DOHH2 (cell line): ENCODE data around the gene MB21D2.

ENCODE experiments used
- H3F3A ChIP-seq: fragments of 200-600 bp; sonication (generic), shearing (Covaris generic); 2 replicates; pipeline ENCODE4 v1.6.0; 2016; ENCODE audit warnings: antibody characterized with exemption, mild to moderate bottlenecking; ENCODE audit not compliant: control insufficient read depth, insufficient read depth
- H3K27ac ChIP-seq: fragments of 200-600 bp; sonication (generic); 2 replicates; pipeline ENCODE4 v1.5.1; 2014; ENCODE audit warnings: low read depth, mild to moderate bottlenecking, low read length, moderate library complexity
- H3K27me3 ChIP-seq: fragments of 200-600 bp; sonication (generic); 2 replicates; pipeline ENCODE4 v1.6.1; 2014; ENCODE audit warnings: mild to moderate bottlenecking, low read length, mixed read lengths; ENCODE audit not compliant: control insufficient read depth
- H3K36me3 ChIP-seq: fragments of 200-600 bp; sonication (generic); 2 replicates; pipeline ENCODE4 v1.6.1; 2014; ENCODE audit warnings: mild to moderate bottlenecking, low read length, moderate library complexity, mixed read lengths; ENCODE audit not compliant: control insufficient read depth
- H3K4me1 ChIP-seq: fragments of 200-600 bp; sonication (generic); 2 replicates; pipeline ENCODE4 v1.6.1; 2014; ENCODE audit warnings: mild to moderate bottlenecking, low read length, mixed read lengths; ENCODE audit not compliant: control insufficient read depth
- H3K4me2 ChIP-seq: fragments of 200-600 bp; sonication (generic); 2 replicates; pipeline ENCODE4 v1.6.0; 2014; ENCODE audit warnings: mild to moderate bottlenecking, low read length, moderate library complexity
- H3K4me3 ChIP-seq: fragments of 200-600 bp; sonication (generic); 2 replicates; pipeline ENCODE4 v1.5.1; 2014; ENCODE audit warnings: mild to moderate bottlenecking, low read length, mixed read lengths
- H3K79me2 ChIP-seq: fragments of 200-600 bp; sonication (generic); 2 replicates; pipeline ENCODE4 v1.6.1; 2014; ENCODE audit warnings: mild to moderate bottlenecking, low read length, mixed read lengths; ENCODE audit not compliant: control insufficient read depth
- H3K9me2 ChIP-seq: fragments of 200-600 bp; sonication (generic); replicated peaks from 2 replicates; pipeline ENCODE4 v1.6.1; 2014; ENCODE audit warnings: mild to moderate bottlenecking, low read length, mixed read lengths; ENCODE audit not compliant: control insufficient read depth
- H3K9me3 ChIP-seq: fragments of 200-600 bp; sonication (generic); 2 replicates; pipeline ENCODE4 v1.6.1; 2014; ENCODE audit warnings: antibody characterized with exemption, low read length, mixed read lengths; ENCODE audit not compliant: control insufficient read depth, insufficient read depth
- H4K20me1 ChIP-seq: fragments of 200-600 bp; sonication (generic); 2 replicates; pipeline ENCODE4 v1.6.0; 2014; ENCODE audit warnings: low read depth, mild to moderate bottlenecking, antibody characterized with exemption, low read length, moderate library complexity; ENCODE audit not compliant: control insufficient read depth, insufficient read depth
- EZH2phosphoT487 ChIP-seq: fragments of 200-600 bp; sonication (generic); IDR thresholded peaks from 2 replicates; pipeline ENCODE4 v1.6.1; 2017; ENCODE audit warnings: borderline replicate concordance, mild to moderate bottlenecking, antibody characterized with exemption, low read length, moderate library complexity, mixed read lengths
- TF ChIP-seq, protein P1 (sequence below): fragments of 200-600 bp; sonication (generic); IDR thresholded peaks from one replicate; pipeline ENCODE4 v1.5.1; 2014; ENCODE audit warnings: antibody characterized with exemption, mild to moderate bottlenecking, low read depth, low read length; ENCODE audit not compliant: poor library complexity, severe bottlenecking

Gene MB21D2

DNA sequence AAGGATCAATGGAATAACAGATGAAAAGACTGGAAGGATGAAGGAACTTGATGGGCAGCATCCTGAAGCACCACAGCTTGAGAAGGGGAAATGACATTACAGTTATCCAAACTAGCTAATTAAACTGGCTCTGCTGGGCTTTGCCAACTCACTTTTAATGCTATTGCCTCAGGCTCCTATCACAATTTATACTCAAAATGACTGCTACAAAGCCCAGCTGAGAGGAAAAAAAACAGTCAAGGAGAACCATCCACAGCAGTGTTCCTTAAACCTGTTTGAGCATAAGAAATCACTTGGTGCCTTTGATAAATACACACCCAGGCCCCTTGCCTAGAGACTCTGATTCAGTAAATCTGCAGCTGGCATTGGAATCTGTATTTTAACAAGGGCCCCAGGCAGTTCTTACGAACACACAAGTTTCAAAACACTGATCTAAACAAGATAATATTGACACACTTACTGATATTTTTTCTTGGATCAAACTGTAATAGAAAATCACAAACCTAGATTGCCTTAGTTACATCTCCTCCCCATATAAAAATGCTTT, 85.8 kb downstream of the MB21D2 start:
- no peaks in the 10 kb centered on the region for H3K36me3 ChIP-seq
- no peak for TF ChIP-seq EZH2phosphoT487
- TF ChIP-seq, protein P1, sequence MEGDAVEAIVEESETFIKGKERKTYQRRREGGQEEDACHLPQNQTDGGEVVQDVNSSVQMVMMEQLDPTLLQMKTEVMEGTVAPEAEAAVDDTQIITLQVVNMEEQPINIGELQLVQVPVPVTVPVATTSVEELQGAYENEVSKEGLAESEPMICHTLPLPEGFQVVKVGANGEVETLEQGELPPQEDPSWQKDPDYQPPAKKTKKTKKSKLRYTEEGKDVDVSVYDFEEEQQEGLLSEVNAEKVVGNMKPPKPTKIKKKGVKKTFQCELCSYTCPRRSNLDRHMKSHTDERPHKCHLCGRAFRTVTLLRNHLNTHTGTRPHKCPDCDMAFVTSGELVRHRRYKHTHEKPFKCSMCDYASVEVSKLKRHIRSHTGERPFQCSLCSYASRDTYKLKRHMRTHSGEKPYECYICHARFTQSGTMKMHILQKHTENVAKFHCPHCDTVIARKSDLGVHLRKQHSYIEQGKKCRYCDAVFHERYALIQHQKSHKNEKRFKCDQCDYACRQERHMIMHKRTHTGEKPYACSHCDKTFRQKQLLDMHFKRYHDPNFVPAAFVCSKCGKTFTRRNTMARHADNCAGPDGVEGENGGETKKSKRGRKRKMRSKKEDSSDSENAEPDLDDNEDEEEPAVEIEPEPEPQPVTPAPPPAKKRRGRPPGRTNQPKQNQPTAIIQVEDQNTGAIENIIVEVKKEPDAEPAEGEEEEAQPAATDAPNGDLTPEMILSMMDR: no peak
- H3K9me3 ChIP-seq: no peaks in the 10 kb centered on the region
- no peaks in the 10 kb centered on the region for H3K27me3 ChIP-seq
- H3K79me2 ChIP-seq: no peaks in the 10 kb centered on the region
- H4K20me1 ChIP-seq: no peaks in the 10 kb centered on the region
- H3F3A ChIP-seq: no peaks in the 10 kb centered on the region
- H3K9me2 ChIP-seq: no peaks in the 10 kb centered on the region
- H3K4me3 ChIP-seq: no peak overlapping the region
- H3K4me1 ChIP-seq: no peaks in the 10 kb centered on the region
- no peak overlapping the region for H3K27ac ChIP-seq
- H3K4me2 ChIP-seq: no peak overlapping the region

DNA sequence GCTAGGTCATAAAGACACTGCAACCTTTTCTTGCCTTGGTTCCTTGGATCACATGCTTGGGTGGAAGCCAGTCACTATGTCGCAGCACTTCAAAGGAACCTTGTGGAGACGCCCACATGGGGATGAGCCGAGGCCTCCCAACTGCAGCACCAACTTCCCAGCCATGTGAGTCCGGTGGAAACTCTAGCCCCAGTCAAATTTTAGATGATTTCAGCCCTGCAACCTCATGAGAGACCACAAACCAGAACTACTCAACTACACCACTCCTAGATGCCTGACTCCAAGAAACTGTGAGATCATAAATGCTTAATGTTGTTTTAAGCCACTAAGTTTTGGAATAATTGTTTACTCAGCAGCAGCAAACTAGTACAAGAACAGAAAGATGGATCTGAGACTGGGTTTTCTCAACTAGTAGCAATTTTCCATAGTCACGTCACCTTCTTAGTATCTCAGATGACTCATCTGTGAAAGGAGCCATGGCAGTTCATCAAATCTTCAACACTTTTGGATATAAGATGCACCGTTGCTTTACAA, 86.5 kb downstream of the MB21D2 start:
- no peaks in the 10 kb centered on the region for H3K36me3 ChIP-seq
- TF ChIP-seq, protein P1: no peak
- no peak for TF ChIP-seq EZH2phosphoT487
- no peaks in the 10 kb centered on the region for H3K9me3 ChIP-seq
- no peaks in the 10 kb centered on the region for H3K9me2 ChIP-seq
- H3K79me2 ChIP-seq: no peaks in the 10 kb centered on the region
- H3K27me3 ChIP-seq: no peaks in the 10 kb centered on the region
- H3K4me2 ChIP-seq: no peak overlapping the region
- no peak overlapping the region for H3K4me3 ChIP-seq
- no peaks in the 10 kb centered on the region for H3K4me1 ChIP-seq
- H3F3A ChIP-seq: no peaks in the 10 kb centered on the region
- H3K27ac ChIP-seq: no peak overlapping the region
- H4K20me1 ChIP-seq: no peaks in the 10 kb centered on the region

DNA sequence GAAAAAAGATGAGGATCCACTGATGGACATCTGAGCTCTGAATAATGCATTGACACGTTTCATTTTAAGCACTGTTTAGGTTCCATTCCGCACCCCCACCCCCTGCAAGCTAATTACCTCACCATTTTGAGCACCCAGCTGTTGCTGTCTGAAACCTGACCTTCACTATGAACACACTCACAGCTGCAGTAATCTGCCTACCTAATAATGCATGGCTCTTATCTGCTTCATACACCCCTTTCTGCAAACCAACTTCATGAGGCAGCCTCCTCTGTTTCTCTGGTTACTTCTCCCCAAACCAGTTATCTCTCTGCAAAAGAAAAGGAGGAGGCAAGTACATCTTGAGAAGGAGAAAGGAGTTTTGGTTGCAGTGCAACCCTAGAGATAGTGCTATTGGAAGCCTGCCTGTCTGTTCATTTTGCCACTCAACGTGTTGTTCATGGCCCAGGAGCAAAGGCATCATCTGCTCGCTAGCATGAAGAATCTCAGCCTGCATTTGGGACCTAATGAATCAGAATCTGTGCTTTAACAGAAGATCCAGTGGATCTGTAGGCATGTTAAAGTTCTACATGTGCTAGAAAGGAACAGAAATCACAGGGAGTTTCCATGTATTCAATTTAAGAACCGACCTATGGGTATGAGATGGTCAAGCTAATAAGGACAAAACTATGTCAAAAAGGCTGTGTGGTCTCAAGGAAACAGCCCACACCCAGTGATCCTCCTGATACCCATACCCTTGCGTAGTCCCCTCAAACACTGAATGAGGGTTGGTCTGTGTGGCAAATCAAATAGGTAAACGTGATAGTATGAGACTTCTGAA, 87.2 kb downstream of the MB21D2 start:
- H3F3A ChIP-seq: no peaks in the 10 kb centered on the region
- H3K4me3 ChIP-seq: no peak overlapping the region
- no peak overlapping the region for H3K4me2 ChIP-seq
- no peaks in the 10 kb centered on the region for H3K79me2 ChIP-seq
- no peaks in the 10 kb centered on the region for H4K20me1 ChIP-seq
- H3K36me3 ChIP-seq: no peaks in the 10 kb centered on the region
- H3K4me1 ChIP-seq: no peaks in the 10 kb centered on the region
- no peaks in the 10 kb centered on the region for H3K27me3 ChIP-seq
- H3K27ac ChIP-seq: no peak overlapping the region
- H3K9me3 ChIP-seq: no peaks in the 10 kb centered on the region
- H3K9me2 ChIP-seq: no peaks in the 10 kb centered on the region
- TF ChIP-seq, protein P1: no peak
- no peak for TF ChIP-seq EZH2phosphoT487
